Stimulated activated CD8-positive, alpha-beta memory T cell treated with anti-CD3 and anti-CD28 coated beads, Interleukin-7, amount 100 ng/mL, for 48 hours (primary cell): ENCODE measurements around the gene SLC19A3.
"Not testable (repeated sequence)": the region's sequence is repeated elsewhere in the genome, so short reads cannot be mapped to it uniquely, and the experiment has no call there.

ENCODE experiments used
- DNase-seq, 2 donors: peaks; one replicate each; pipeline ENCODE4 v3.0.0-alpha.2; 2020; ENCODE audit warnings: low read depth in 1 of 2; ENCODE audit errors: extremely low read depth in 1 of 2

Gene SLC19A3

GRCh38 chr2:227703961-227704360 lies 13.9 kb downstream of the SLC19A3 start:
- no peak for DNase-seq

- no peak for DNase-seq
Measured at GRCh38 chr2:227703280-227703732, 14.5 kb downstream of the SLC19A3 start.

GRCh38 chr2:227701556-227701955 lies 16.3 kb downstream of the SLC19A3 start:
- no peak for DNase-seq

- DNase-seq, result no peak
Measured at GRCh38 chr2:227696990-227697679, 20.7 kb downstream of the SLC19A3 start.

GRCh38 chr2:227687189-227687588 lies 30.6 kb downstream of the SLC19A3 start:
- DNase-seq, result no peak

- no peak for DNase-seq
Measured at GRCh38 chr2:227684258-227684657, 33.6 kb downstream of the SLC19A3 start.

GRCh38 chr2:227677928-227678327 lies 39.9 kb downstream of the SLC19A3 start:
- DNase-seq, result no peak

- DNase-seq, result no peak
Measured at GRCh38 chr2:227674485-227674884, 43.3 kb downstream of the SLC19A3 start.

- not testable (repeated sequence) for DNase-seq
Measured at GRCh38 chr2:227673620-227674019, 44.2 kb downstream of the SLC19A3 start.

GRCh38 chr2:227671170-227671905 lies 46.5 kb downstream of the SLC19A3 start:
- DNase-seq, result no peak

GRCh38 chr2:227666631-227667170 lies 51.1 kb downstream of the SLC19A3 start, which contains the start of gene SCYGR5:
SCYGR5 (plus strand) TSS chr2:227666804; CDS start chr2:227666804, 0 bp downstream.
- DNase-seq, result not testable (repeated sequence)

- DNase-seq, result no peak
Measured at GRCh38 chr2:227665189-227665940, 52.5 kb downstream of the SLC19A3 start.

GRCh38 chr2:227661827-227662226 lies 56.0 kb downstream of the SLC19A3 start:
- DNase-seq, result no peak

- DNase-seq, result no peak
Measured at GRCh38 chr2:227661025-227661649, 56.7 kb downstream of the SLC19A3 start.

- DNase-seq, result no peak
Measured at GRCh38 chr2:227657199-227657845, 60.5 kb downstream of the SLC19A3 start.

GRCh38 chr2:227655454-227655853 lies 62.4 kb downstream of the SLC19A3 start:
- DNase-seq, result no peak

- no peak for DNase-seq
Measured at GRCh38 chr2:227654426-227654825, 63.4 kb downstream of the SLC19A3 start.

- DNase-seq, result no peak
Measured at GRCh38 chr2:227653419-227653818, 64.4 kb downstream of the SLC19A3 start.

GRCh38 chr2:227643990-227644551 lies 73.8 kb downstream of the SLC19A3 start:
- DNase-seq, result no peak

- DNase-seq, result no peak
Measured at GRCh38 chr2:227642656-227643055, 75.2 kb downstream of the SLC19A3 start.
